WTC11 (cell line): ENCODE results near the gene GPR135.

Source experiments
- CTCF ChIP-seq: fragments of 200-600 bp; IDR thresholded peaks from 2 replicates; pipeline ENCODE4 v1.8.0; 2022; ENCODE audit warnings: antibody characterized with exemption
- FOXK1 ChIP-seq: sonication (generic); formaldehyde crosslinking; IDR thresholded peaks from 2 replicates; pipeline ENCODE4 v1.8.0; 2022; ENCODE audit warnings: mild to moderate bottlenecking, moderate library complexity, missing genetic modification reagents
- GABPB1 ChIP-seq: sonication (generic); formaldehyde crosslinking; IDR thresholded peaks from 2 replicates; pipeline ENCODE4 v1.8.1; 2023; ENCODE audit warnings: mild to moderate bottlenecking, missing genetic modification reagents
- NFYB ChIP-seq: sonication (generic); formaldehyde crosslinking; conservative IDR thresholded peaks from 2 replicates; pipeline ENCODE4 v1.8.0; 2022; ENCODE audit warnings: low read depth, missing genetic modification reagents
- RORB ChIP-seq: fragments of 250-450 bp; sonication (Bioruptor Pico); IDR thresholded peaks from 2 replicates; pipeline ENCODE4 v1.9.0; 2021; ENCODE audit warnings: mild to moderate bottlenecking
- SMAD3 ChIP-seq: sonication (generic); formaldehyde crosslinking; IDR thresholded peaks from 2 replicates; pipeline ENCODE4 v1.8.0; 2022; ENCODE audit warnings: missing genetic modification reagents, mild to moderate bottlenecking, borderline replicate concordance
- USF1 ChIP-seq: sonication (generic); formaldehyde crosslinking; IDR thresholded peaks from 2 replicates; pipeline ENCODE4 v1.8.0; 2022; ENCODE audit warnings: mild to moderate bottlenecking, missing genetic modification reagents
- USF2 ChIP-seq: sonication (generic); formaldehyde crosslinking; IDR thresholded peaks from 2 replicates; pipeline ENCODE4 v1.8.1; 2023; ENCODE audit warnings: mild to moderate bottlenecking, missing genetic modification reagents, moderate library complexity
- ZNF219 ChIP-seq: sonication (generic); formaldehyde crosslinking; IDR thresholded peaks from 2 replicates; pipeline ENCODE4 v1.8.0; 2023; ENCODE audit warnings: missing genetic modification reagents, mild to moderate bottlenecking, borderline replicate concordance
- ZNF396 ChIP-seq: fragments of 250-450 bp; sonication (Bioruptor Pico); IDR thresholded peaks from 2 replicates; pipeline ENCODE4 v1.8.0; 2021; ENCODE audit warnings: mild to moderate bottlenecking, moderate library complexity, borderline replicate concordance
- ZNF671 ChIP-seq: fragments of 250-450 bp; sonication (Bioruptor Pico); IDR thresholded peaks from 2 replicates; pipeline ENCODE4 v1.8.0; 2021; ENCODE audit warnings: mild to moderate bottlenecking

DNA sequence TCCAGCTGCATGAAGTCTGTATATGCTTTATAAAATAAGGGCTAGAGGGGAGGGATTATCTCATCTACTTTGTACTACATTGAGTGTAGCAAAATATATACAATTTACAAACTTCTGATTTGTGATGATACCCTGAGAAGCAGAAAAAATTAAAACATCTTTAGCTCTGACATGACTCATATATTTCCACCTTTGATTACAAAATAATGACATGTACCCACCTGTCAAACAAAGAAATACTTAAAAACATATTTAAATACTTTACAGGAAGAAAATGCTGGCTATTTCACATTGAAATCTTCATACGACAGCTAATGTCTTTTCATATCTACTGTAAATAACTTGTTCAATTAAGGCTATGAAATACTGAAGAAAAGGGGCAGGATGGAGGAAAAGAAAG, 3.3 kb downstream of the GPR135 start:
- TF ChIP-seq ZNF396, result no peak
- no peak for TF ChIP-seq RORB (CRISPR knock-in tag)
- no peak for TF ChIP-seq CTCF
- TF ChIP-seq ZNF219 (CRISPR knock-in tag), result no peak
- TF ChIP-seq USF1 (CRISPR knock-in tag), result no peak
- no peak for TF ChIP-seq ZNF671 (CRISPR knock-in tag)
- TF ChIP-seq SMAD3 (CRISPR knock-in tag), result no peak
- no peak for TF ChIP-seq NFYB (CRISPR knock-in tag)
- TF ChIP-seq FOXK1 (CRISPR knock-in tag), result no peak
- no peak for TF ChIP-seq USF2 (CRISPR knock-in tag)
- TF ChIP-seq GABPB1, result no peak
